GM21786 (cell line): ENCODE data around the gene TTK.

ENCODE experiments used
- ATAC-seq: cut with Tn5 transposase; IDR thresholded peaks from one replicate; pipeline ENCODE4 v1.9.1; 2021; ENCODE audit not compliant: unreplicated experiment

Gene TTK

GRCh38 chr6:80004173-80005072 is at the start of gene TTK:
TSS of gene TTK (plus strand) at chr6:80004649. CDS start at chr6:80005844, 1,195 bp downstream.
- ATAC-seq: peak; percentile 100

- ATAC-seq: no peak
Measured at GRCh38 chr6:79954849-79955248, 49.6 kb upstream of the TTK start.

- ATAC-seq: no peak
Measured at GRCh38 chr6:79964607-79965081, 39.8 kb upstream of the TTK start.

GRCh38 chr6:79967178-79967577 is 37.3 kb upstream of the TTK start:
- no peak for ATAC-seq

- ATAC-seq: no peak
Measured at GRCh38 chr6:79969784-79970183, 34.7 kb upstream of the TTK start.

GRCh38 chr6:79971193-79971592 is 33.3 kb upstream of the TTK start:
- ATAC-seq: no peak

GRCh38 chr6:79981652-79982051 is 22.8 kb upstream of the TTK start:
- no peak for ATAC-seq

- peak; percentile 54 for ATAC-seq
Measured at GRCh38 chr6:79984261-79984660, 20.2 kb upstream of the TTK start.

GRCh38 chr6:79985128-79985527 is 19.3 kb upstream of the TTK start:
- no peak for ATAC-seq

GRCh38 chr6:79989641-79990040 is 14.8 kb upstream of the TTK start:
- ATAC-seq: no peak

- ATAC-seq: no peak
Measured at GRCh38 chr6:79993012-79993910, 11.2 kb upstream of the TTK start.

GRCh38 chr6:79993911-79994309 is 10.5 kb upstream of the TTK start:
- ATAC-seq: no peak

GRCh38 chr6:79997728-79998127 is 6.7 kb upstream of the TTK start:
- ATAC-seq: no peak

- no peak for ATAC-seq
Measured at GRCh38 chr6:80001337-80001736, 3.1 kb upstream of the TTK start.

GRCh38 chr6:80003826-80004172 is 650 bp upstream of the TTK start:
- ATAC-seq: peak; percentile 13

GRCh38 chr6:80005406-80005805 is 957 bp downstream of the TTK start:
- no peak for ATAC-seq

- no peak for ATAC-seq
Measured at GRCh38 chr6:80006541-80006940, 2.1 kb downstream of the TTK start.

GRCh38 chr6:80009531-80009930 is 5.1 kb downstream of the TTK start:
- ATAC-seq: no peak

- no peak for ATAC-seq
Measured at GRCh38 chr6:80010288-80010687, 5.8 kb downstream of the TTK start.

GRCh38 chr6:80015839-80016435 is 11.5 kb downstream of the TTK start:
- no peak for ATAC-seq

- ATAC-seq: no peak
Measured at GRCh38 chr6:80020381-80021120, 16.1 kb downstream of the TTK start.
